ENCODE measurements around the gene DNAI1. TPM values are rescaled to one million over a fixed set of nuclear protein-coding genes. Genes with fewer than 3 reads are reported as not detected.
A peak's percentile ranks its signal among the peaks of the same experiment; 100 is the strongest.

The DNAI1 gene
- total and polyA plus RNA-seq, 12 donors = 0.06 to 1.4 (median 0.28) TPM; not detected in 7

- DNase-seq = no peak
- H3K27ac ChIP-seq = no peak overlapping the region
- peaks cover 14 to 17% of the 10 kb centered on the region in 2 donors for H3K4me1 ChIP-seq (replicated peaks in 1 of 2)
- no peak overlapping the region for H3K4me3 ChIP-seq
- 74 to 84% (median 76%) methylated on average over 17 to 19 of the region's 19 CpGs for WGBS, 4 donors
- no peak for TF ChIP-seq POLR2A (IDR thresholded peaks at IDR 0.05)
- TF ChIP-seq, protein P1, sequence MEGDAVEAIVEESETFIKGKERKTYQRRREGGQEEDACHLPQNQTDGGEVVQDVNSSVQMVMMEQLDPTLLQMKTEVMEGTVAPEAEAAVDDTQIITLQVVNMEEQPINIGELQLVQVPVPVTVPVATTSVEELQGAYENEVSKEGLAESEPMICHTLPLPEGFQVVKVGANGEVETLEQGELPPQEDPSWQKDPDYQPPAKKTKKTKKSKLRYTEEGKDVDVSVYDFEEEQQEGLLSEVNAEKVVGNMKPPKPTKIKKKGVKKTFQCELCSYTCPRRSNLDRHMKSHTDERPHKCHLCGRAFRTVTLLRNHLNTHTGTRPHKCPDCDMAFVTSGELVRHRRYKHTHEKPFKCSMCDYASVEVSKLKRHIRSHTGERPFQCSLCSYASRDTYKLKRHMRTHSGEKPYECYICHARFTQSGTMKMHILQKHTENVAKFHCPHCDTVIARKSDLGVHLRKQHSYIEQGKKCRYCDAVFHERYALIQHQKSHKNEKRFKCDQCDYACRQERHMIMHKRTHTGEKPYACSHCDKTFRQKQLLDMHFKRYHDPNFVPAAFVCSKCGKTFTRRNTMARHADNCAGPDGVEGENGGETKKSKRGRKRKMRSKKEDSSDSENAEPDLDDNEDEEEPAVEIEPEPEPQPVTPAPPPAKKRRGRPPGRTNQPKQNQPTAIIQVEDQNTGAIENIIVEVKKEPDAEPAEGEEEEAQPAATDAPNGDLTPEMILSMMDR (IDR thresholded peaks at IDR 0.05) = no peak
- no peaks in the 10 kb centered on the region for H3K9me3 ChIP-seq (replicated peaks in 1 of 3)
- H3K27me3 ChIP-seq = no peaks in the 10 kb centered on the region
- intact Hi-C loops (cut with DNase I) = no loop called here
- no peaks in the 10 kb centered on the region for H3K36me3 ChIP-seq (replicated peaks in 1 of 2)
Measured at GRCh38 chr9:34557426-34558321, 99.1 kb downstream of the DNAI1 start.

- 84 to 89% (median 89%) methylated on average over 7 to 9 of the region's 9 CpGs for WGBS, 4 donors
- Histone ChIP-seq H3K9me3 (replicated peaks in 1 of 3) (no peaks in the 10 kb centered on the region), H3K4me3 (no peak overlapping the region), H3K4me1 (replicated peaks in 1 of 2) (peaks cover 14 to 17% of the 10 kb centered on the region in 2 donors), H3K27me3 (no peaks in the 10 kb centered on the region), H3K36me3 (replicated peaks in 1 of 2) (no peaks in the 10 kb centered on the region), H3K27ac (no peak overlapping the region)
- TF ChIP-seq, protein P1 (IDR thresholded peaks at IDR 0.05) = no peak
- no peak for TF ChIP-seq POLR2A (IDR thresholded peaks at IDR 0.05)
- intact Hi-C loops (cut with DNase I) = no loop called here
- DNase-seq = no peak
Measured at GRCh38 chr9:34558364-34558763, 99.8 kb downstream of the DNAI1 start.

DNA sequence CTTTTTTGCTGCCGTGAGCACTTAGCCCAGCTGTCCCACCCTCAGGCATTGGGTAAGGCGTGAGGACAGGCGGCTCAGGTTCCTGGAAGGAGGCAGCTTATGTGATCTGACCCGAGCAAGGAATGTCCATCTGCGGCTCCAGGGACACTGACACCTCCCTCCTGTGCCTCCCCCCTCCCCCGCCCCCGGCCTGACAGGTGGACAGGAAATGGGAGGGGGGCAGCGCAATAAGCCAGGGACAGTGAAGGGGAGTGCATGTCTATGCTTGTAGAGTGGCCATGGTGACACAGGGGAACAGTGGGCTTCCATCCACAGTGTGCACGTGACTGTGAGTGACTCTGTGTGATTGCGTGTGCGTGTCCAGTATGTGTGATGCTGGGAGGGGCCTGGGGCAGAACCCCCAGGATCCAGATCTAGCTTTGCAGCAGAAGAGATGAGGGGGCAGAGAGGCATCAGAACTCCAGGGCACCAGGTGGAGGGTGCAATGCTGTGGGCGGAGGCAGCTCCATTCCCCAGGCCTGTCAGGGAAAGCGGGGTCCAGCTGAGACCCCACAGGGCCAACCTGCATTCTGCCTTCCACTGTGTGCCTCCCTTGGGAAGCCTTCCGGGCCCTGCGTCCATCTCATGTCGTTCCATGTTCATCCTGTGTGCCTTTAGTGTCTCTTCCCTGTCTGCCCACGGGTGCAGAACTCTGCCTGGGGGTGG lies 100.5 kb downstream of the DNAI1 start:
- Histone ChIP-seq H3K4me1 (replicated peaks in 1 of 2) (peaks cover 14 to 17% of the 10 kb centered on the region in 2 donors), H3K36me3 (replicated peaks in 1 of 2) (no peaks in the 10 kb centered on the region), H3K27me3 (no peaks in the 10 kb centered on the region), H3K27ac (peak overlapping the region in 2 of 5 donors; percentile 12 to 56), H3K4me3 (peak overlapping the region in 1 of 4 donors; percentile 30), H3K9me3 (replicated peaks in 1 of 3) (no peaks in the 10 kb centered on the region)
- TF ChIP-seq, protein P1 (IDR thresholded peaks at IDR 0.05) = no peak
- TF ChIP-seq POLR2A (IDR thresholded peaks at IDR 0.05) = no peak
- intact Hi-C loops (cut with DNase I) = no loop called here
- DNase-seq = no peak
- 52 to 58% (median 55%) methylated on average over 12 to 17 of the region's 17 CpGs for WGBS, 4 donors
